Thyroid gland (tissue), 4 donors: ENCODE results near the gene SIX5. TPM values are rescaled to one million over a fixed set of nuclear protein-coding genes. Genes with fewer than 3 reads are reported as not detected.

Experiments used
- DNase-seq, 2 donors: peaks; one replicate each; pipeline ENCODE4 v3.0.0-alpha.2; 2019
- H3K27ac ChIP-seq, 3 donors: fragments of 200-600 bp; sonication (generic); 1 replicate in 2 of 3; 2 replicates in 1 of 3; pipeline ENCODE4 v1.5.1; 2016 to 2019; ENCODE audit warnings: mild to moderate bottlenecking in 1 of 3, moderate library complexity in 1 of 3
- H3K27me3 ChIP-seq: fragments of 200-600 bp; sonication (generic); one replicate; pipeline ENCODE4 v1.5.1; 2019
- H3K36me3 ChIP-seq, 2 donors: fragments of 200-600 bp; sonication (generic); one replicate each; pipeline ENCODE4 v1.5.1; 2016 to 2019
- H3K4me1 ChIP-seq, 2 donors: fragments of 200-600 bp; sonication (generic); one replicate each; pipeline ENCODE4 v1.5.1; 2017 to 2019
- H3K4me3 ChIP-seq, 3 donors: fragments of 200-600 bp; sonication (generic); replicated peaks in 1 of 3; 1 replicate in 2 of 3; 2 replicates in 1 of 3; pipeline ENCODE4 v1.5.1; 2016; ENCODE audit warnings: mild to moderate bottlenecking in 1 of 3
- H3K9me3 ChIP-seq: fragments of 200-600 bp; sonication (generic); one replicate; pipeline ENCODE4 v1.5.1; 2017
- CTCF ChIP-seq, 6 experiments: fragments of 200-600 bp in 3 of 6; fragments of 450-650 bp in 3 of 6; sonication (generic) in 3 of 6; IDR thresholded peaks; one replicate each; pipeline ENCODE4 v1.5.1; 2016 to 2019; ENCODE audit warnings: antibody characterized with exemption in 6 of 6, mild to moderate bottlenecking in 2 of 6, inconsistent platforms in 1 of 6, moderate library complexity in 1 of 6
- POLR2A ChIP-seq, 2 donors: fragments of 450-650 bp; IDR thresholded peaks; one replicate each; pipeline ENCODE4 v1.6.1; 2017; ENCODE audit warnings: antibody characterized with exemption in 2 of 2, mild to moderate bottlenecking in 2 of 2, moderate library complexity in 1 of 2
- WGBS, 2 donors: methylation state at CpG; one replicate each; pipeline ENCODE4 v1.1.5; 2017; 5-methylcytosine and 5-hydroxymethylcytosine counted together
- intact Hi-C: fragments of 100-400 bp; cut with DNase I; formaldehyde crosslinking; loops from one replicate; pipeline ENCODE4 v1.15.1; 2023
- total RNA-seq, 4 donors: library from RNA; depleted of rRNA; stranded (reverse); fragments of >200 nt; gene quantifications; one replicate each; pipeline ENCODE4 v1.2.3, GENCODE V29; 2016

Gene SIX5
- total RNA-seq, result 10 to 100 TPM; 18.3 to 33.0 (median 23.3) TPM

- H3K27me3 ChIP-seq, result no peaks in the 10 kb centered on the region
- H3K27ac ChIP-seq, result peak within 1 kb of the TSS; percentile 91 to 96 (median 95)
- no peaks in the 10 kb centered on the region for H3K9me3 ChIP-seq
- peak; percentile 98 for DNase-seq
- 0% methylated on average over 32 to 35 of the region's 70 CpGs for WGBS, 2 donors
- peak within 1 kb of the TSS; percentile 30 to 93 (median 59) for H3K4me3 ChIP-seq
- H3K4me1 ChIP-seq, result peaks cover 26 to 36% of the 10 kb centered on the region in 2 donors
- intact Hi-C loops, result loop anchor here (10.0 kb wide), 1 partner anchor 54 kb away; no protein-coding TSS in a partner anchor
- peaks cover 0 to 6% of the 10 kb centered on the region in 2 donors for H3K36me3 ChIP-seq
- TF ChIP-seq CTCF (IDR thresholded peaks at IDR 0.05) (no peak), POLR2A (IDR thresholded peaks at IDR 0.05) (peak; percentile 92 to 94)
These were observed at the start of gene SIX5 for GRCh38 chr19:45768984-45769782. Gene SIX5, minus strand, starts transcription at chr19:45769252. Its CDS starts 408 bp downstream, at chr19:45768844.

GRCh38 chr19:45817725-45818301 is 48.8 kb upstream of the SIX5 start:
- intact Hi-C loops, result loop anchor here (5.0 kb wide), 1 partner anchor 64 kb away; no protein-coding TSS in a partner anchor
- TF ChIP-seq POLR2A (IDR thresholded peaks at IDR 0.05) (no peak), CTCF (IDR thresholded peaks at IDR 0.05) (no peak)
- Histone ChIP-seq H3K4me1 (peaks cover 0 to 4% of the 10 kb centered on the region in 2 donors), H3K36me3 (peaks cover 6 to 14% of the 10 kb centered on the region in 2 donors), H3K27ac (no peak overlapping the region), H3K27me3 (no peaks in the 10 kb centered on the region), H3K9me3 (no peaks in the 10 kb centered on the region), H3K4me3 (no peak overlapping the region)
- DNase-seq, result peak in 1 of 2 donors; percentile 24
- WGBS, 2 donors, result 67 to 85% methylated on average over 11 to 19 of the region's 19 CpGs

DNA sequence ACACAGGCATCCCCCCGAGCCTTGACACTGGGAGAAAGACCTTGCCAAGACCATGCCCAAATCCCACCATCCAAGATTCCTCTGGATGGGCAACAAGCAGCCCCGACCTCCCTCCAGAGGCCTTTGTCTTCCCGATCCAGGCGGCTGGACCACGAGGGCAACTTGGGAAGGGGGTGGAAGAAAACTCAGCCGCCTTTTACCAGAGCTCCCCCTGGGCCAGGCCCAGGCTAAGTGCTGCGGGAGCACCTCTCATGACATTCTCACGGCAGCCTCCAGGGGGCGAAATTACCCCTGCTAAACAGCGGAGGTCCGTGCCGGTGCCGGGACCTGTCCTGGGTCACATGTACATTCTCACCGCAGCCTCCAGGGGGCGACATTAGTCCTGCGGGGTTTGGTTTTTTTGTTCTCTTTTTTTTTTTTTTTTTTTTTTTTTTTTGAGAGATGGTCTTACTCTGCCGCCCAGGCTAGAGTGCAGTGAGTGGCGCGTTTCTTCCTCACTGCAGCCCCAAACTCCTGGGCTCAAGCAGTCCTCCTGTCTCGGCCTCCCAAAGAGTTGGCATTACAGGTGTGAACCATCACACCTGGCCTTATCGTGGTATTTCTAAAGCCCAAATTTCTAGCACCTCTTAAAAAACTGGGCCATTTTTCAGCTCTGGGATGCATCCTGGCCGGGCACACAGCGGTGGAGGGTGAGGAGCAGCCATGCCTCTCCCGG is 48.1 kb upstream of the SIX5 start:
- Histone ChIP-seq H3K27me3 (no peaks in the 10 kb centered on the region), H3K36me3 (peaks cover 3 to 8% of the 10 kb centered on the region in 2 donors), H3K27ac (no peak overlapping the region), H3K4me1 (peaks cover 0 to 4% of the 10 kb centered on the region in 2 donors), H3K4me3 (no peak overlapping the region), H3K9me3 (no peaks in the 10 kb centered on the region)
- WGBS, 2 donors, result 16 to 25% methylated on average over 23 to 24 of the region's 24 CpGs
- TF ChIP-seq POLR2A (IDR thresholded peaks at IDR 0.05) (no peak), CTCF (IDR thresholded peaks at IDR 0.05) (peak; percentile 93 to 99 (median 97))
- peak; percentile 93 to 95 for DNase-seq
- intact Hi-C loops, result loop anchor here (5.0 kb wide), 1 partner anchor 65 kb away; no protein-coding TSS in a partner anchor

- Histone ChIP-seq H3K27ac (no peak overlapping the region), H3K4me3 (no peak overlapping the region), H3K9me3 (no peaks in the 10 kb centered on the region), H3K36me3 (peaks cover 3 to 4% of the 10 kb centered on the region in 2 donors), H3K27me3 (no peaks in the 10 kb centered on the region), H3K4me1 (peaks cover 0 to 4% of the 10 kb centered on the region in 2 donors)
- intact Hi-C loops, result loop anchor here (5.0 kb wide), 1 partner anchor 66 kb away; no protein-coding TSS in a partner anchor
- TF ChIP-seq CTCF (IDR thresholded peaks at IDR 0.05) (no peak), POLR2A (IDR thresholded peaks at IDR 0.05) (no peak)
- WGBS, 2 donors, result 73 to 97% methylated on average over 12 to 16 of the region's 18 CpGs
- no peak for DNase-seq
These were observed 47.4 kb upstream of the SIX5 start for GRCh38 chr19:45816236-45817009.
